ENCODE data around the gene ZNF385C.

GRCh38 chr17:42058063-42058462 lies 40.2 kb downstream of the ZNF385C start:
- TF ChIP-seq CTCF (IDR thresholded peaks at IDR 0.05) (no peak), POLR2A (IDR thresholded peaks at IDR 0.05) (no peak)
